ENCODE results near the gene C3orf70. TPM values are rescaled to one million over a fixed set of nuclear protein-coding genes. Genes with fewer than 3 reads are reported as not detected.

C3orf70 gene
- total RNA-seq, 1 donor from 2014 or later: 16.5 TPM

- Histone ChIP-seq H3K4me3 (no peak overlapping the region), H3K36me3 (no peaks in the 10 kb centered on the region), H3K9me3 (no peaks in the 10 kb centered on the region), H3K27ac (no peak overlapping the region), H3K4me1 (no peaks in the 10 kb centered on the region), H3K27me3 (no peaks in the 10 kb centered on the region)
- TF ChIP-seq CTCF (IDR thresholded peaks at IDR 0.05): no peak
- intact Hi-C loops (cut with DNase I): no loop called here
- DNase-seq (ENCODE audit: low spot score in 2 of 2): no peak
Measured at GRCh38 chr3:185090811-185091210, 62.0 kb downstream of the C3orf70 start.

GRCh38 chr3:185089751-185090150 is 63.1 kb downstream of the C3orf70 start:
- DNase-seq (ENCODE audit: low spot score in 2 of 2): no peak
- Histone ChIP-seq H3K4me1 (no peaks in the 10 kb centered on the region), H3K27me3 (no peaks in the 10 kb centered on the region), H3K27ac (no peak overlapping the region), H3K36me3 (no peaks in the 10 kb centered on the region), H3K4me3 (no peak overlapping the region), H3K9me3 (no peaks in the 10 kb centered on the region)
- intact Hi-C loops (cut with DNase I): no loop called here
- TF ChIP-seq CTCF (IDR thresholded peaks at IDR 0.05): no peak

GRCh38 chr3:185089343-185089742 is 63.5 kb downstream of the C3orf70 start:
- no peaks in the 10 kb centered on the region for H3K27me3 ChIP-seq

GRCh38 chr3:185087419-185087818 is 65.4 kb downstream of the C3orf70 start:
- Histone ChIP-seq H3K27ac (no peak overlapping the region), H3K36me3 (peaks cover 4 to 9% of the 10 kb centered on the region in 2 donors), H3K9me3 (no peaks in the 10 kb centered on the region), H3K4me3 (no peak overlapping the region), H3K27me3 (no peaks in the 10 kb centered on the region), H3K4me1 (no peaks in the 10 kb centered on the region)
- no peak for TF ChIP-seq CTCF (IDR thresholded peaks at IDR 0.05)
- DNase-seq (ENCODE audit: low spot score in 2 of 2): no peak
- intact Hi-C loops (cut with DNase I): no loop called here

More at GRCh38 chr3:185089343-185089742, 63.5 kb downstream of the C3orf70 start:
- Histone ChIP-seq H3K4me3 (no peak overlapping the region), H3K27ac (no peak overlapping the region), H3K36me3 (no peaks in the 10 kb centered on the region), H3K4me1 (no peaks in the 10 kb centered on the region), H3K9me3 (no peaks in the 10 kb centered on the region)
- intact Hi-C loops (cut with DNase I): no loop called here
- TF ChIP-seq CTCF (IDR thresholded peaks at IDR 0.05): no peak
- DNase-seq (ENCODE audit: low spot score in 2 of 2): no peak

GRCh38 chr3:185084901-185085300 is 68.0 kb downstream of the C3orf70 start:
- Histone ChIP-seq H3K27me3 (no peaks in the 10 kb centered on the region), H3K27ac (no peak overlapping the region), H3K4me3 (no peak overlapping the region), H3K4me1 (no peaks in the 10 kb centered on the region), H3K9me3 (no peaks in the 10 kb centered on the region), H3K36me3 (peaks cover 8 to 12% of the 10 kb centered on the region in 2 donors)
- no peak for TF ChIP-seq CTCF (IDR thresholded peaks at IDR 0.05)
- DNase-seq (ENCODE audit: low spot score in 2 of 2): no peak
- intact Hi-C loops (cut with DNase I): loop anchor here (5.0 kb wide), 1 partner anchor 67 kb away; the partner anchor contains the start of gene C3orf70

GRCh38 chr3:185084402-185084801 is 68.5 kb downstream of the C3orf70 start:
- Histone ChIP-seq H3K4me3 (no peak overlapping the region), H3K27ac (no peak overlapping the region), H3K27me3 (no peaks in the 10 kb centered on the region), H3K4me1 (peaks cover 0 to 3% of the 10 kb centered on the region in 2 donors), H3K9me3 (no peaks in the 10 kb centered on the region), H3K36me3 (peaks cover 8 to 12% of the 10 kb centered on the region in 2 donors)
- intact Hi-C loops (cut with DNase I): loop anchor here (5.0 kb wide), 1 partner anchor 68 kb away; the partner anchor contains the start of gene C3orf70
- DNase-seq (ENCODE audit: low spot score in 2 of 2): no peak
- no peak for TF ChIP-seq CTCF (IDR thresholded peaks at IDR 0.05)
